Spleen (tissue), 11 donors: ENCODE measurements around the gene TRABD. TPM values are rescaled to one million over a fixed set of nuclear protein-coding genes. Genes with fewer than 3 reads are reported as not detected.
A peak's percentile ranks its signal among the peaks of the same experiment; 100 is the strongest.

Experiments
- DNase-seq: peaks from one replicate; pipeline ENCODE4 v3.0.0-alpha.2; 2020
- H3K27ac ChIP-seq, 8 donors: fragments of 200-600 bp; sonication (generic) in 7 of 8; 1 replicate in 4 of 8; 2 replicates in 4 of 8; pipeline versions ENCODE4 v1.5.0 to v1.8.0; 2016 to 2021; ENCODE audit warnings: inconsistent platforms in 4 of 8, mild to moderate bottlenecking in 4 of 8, moderate library complexity in 1 of 8
- H3K27me3 ChIP-seq, 7 donors: fragments of 200-600 bp; sonication (generic) in 6 of 7; replicated peaks in 1 of 7; 1 replicate in 4 of 7; 2 replicates in 3 of 7; pipeline versions ENCODE4 v1.5.0 to v1.8.0; 2016 to 2021; ENCODE audit warnings: inconsistent platforms in 3 of 7, mild to moderate bottlenecking in 1 of 7
- H3K36me3 ChIP-seq, 6 donors: fragments of 200-600 bp; sonication (generic) in 5 of 6; 1 replicate in 4 of 6; 2 replicates in 2 of 6; pipeline versions ENCODE4 v1.5.0 to v1.8.0; 2016 to 2021; ENCODE audit warnings: inconsistent platforms in 2 of 6
- H3K4me1 ChIP-seq, 6 donors: fragments of 200-600 bp; sonication (generic) in 5 of 6; 1 replicate in 3 of 6; 2 replicates in 3 of 6; pipeline versions ENCODE4 v1.5.0 to v1.8.0; 2016 to 2021; ENCODE audit warnings: inconsistent platforms in 3 of 6
- H3K4me3 ChIP-seq, 8 donors: fragments of 200-600 bp; sonication (generic) in 7 of 8; 1 replicate in 4 of 8; 2 replicates in 4 of 8; pipeline versions ENCODE4 v1.5.0 to v1.8.0; 2016 to 2021; ENCODE audit warnings: inconsistent platforms in 4 of 8, mild to moderate bottlenecking in 4 of 8, moderate library complexity in 2 of 8
- H3K9me3 ChIP-seq, 8 donors: fragments of 200-600 bp; sonication (generic) in 7 of 8; 1 replicate in 4 of 8; 2 replicates in 4 of 8; pipeline versions ENCODE4 v1.5.0 to v1.8.0; 2016 to 2021; ENCODE audit warnings: inconsistent platforms in 4 of 8
- POLR2A ChIP-seq, 3 donors: fragments of 450-650 bp; IDR thresholded peaks; one replicate each; pipeline ENCODE4 v1.5.1; 2017; ENCODE audit warnings: antibody characterized with exemption in 3 of 3, mild to moderate bottlenecking in 1 of 3
- POLR2AphosphoS5 ChIP-seq, 3 donors: sonication (generic); formaldehyde crosslinking; IDR thresholded peaks; one replicate each; pipeline ENCODE4 v1.5.1; 2017; ENCODE audit warnings: antibody characterized with exemption in 3 of 3
- WGBS, 5 donors: extraction: QIAGEN DNeasy Blood & Tissue Kit in 3 of 5; methylation state at CpG; one replicate each; pipeline versions ENCODE4 v1.1.5 to v1.1.7; 2013 to 2018; 5-methylcytosine and 5-hydroxymethylcytosine counted together
- intact Hi-C: fragments of 100-400 bp; cut with DNase I; formaldehyde crosslinking; loops from one replicate; pipeline ENCODE4 v1.15.0; 2023; ENCODE audit warnings: low total_unique reads
- polyA plus RNA-seq, 3 donors: library from polyadenylated mRNA; stranded (reverse); fragments of 200-250 nt; gene quantifications; one replicate each; pipeline ENCODE4 v1.2.1, GENCODE V29; 2013
- total RNA-seq, 7 donors: library from RNA; depleted of rRNA in 3 of 7; stranded (reverse); fragments of >200 nt in 3 of 7; fragmentation: NEBNext Ultra II Directional in 4 of 7; extraction: Animal tissue kit (Norgen Biotek cat#: 25700) in 4 of 7; gene quantifications; one replicate each; pipeline versions ENCODE4 v1.1.0 to v1.2.1, GENCODE V29; 2016 to 2021
- TF ChIP-seq, protein P1 (sequence below), 11 experiments: fragments of 200-600 bp in 7 of 11; fragments of 450-650 bp in 4 of 11; sonication (generic) in 4 of 11; IDR thresholded peaks in 8 of 11; conservative IDR thresholded peaks in 3 of 11; 1 replicate in 7 of 11; 2 replicates in 4 of 11; pipeline versions ENCODE4 v1.4.0 to v1.8.0; 2016 to 2021; ENCODE audit warnings: antibody characterized with exemption in 11 of 11, inconsistent platforms in 4 of 11, mild to moderate bottlenecking in 1 of 11
- donor health status: healthy with polysubstance abuse.
- donor health status: DM: no; HTN: no; CAD: no; lungs with moderate emphysema.
- donor health status: DM: no; HTN: no; CAD: no.
- donor health status: Bipolar disorder and iron deficiency.
- donor health status: healthy.
- donor health status: DM: no; HTN: no; CAD: no.
- donor health status: DM: yes; HTN: yes; CAD: no.

Gene TRABD
- total and polyA plus RNA-seq, 10 donors = 43.3 to 85.8 (median 60.0) TPM

DNA sequence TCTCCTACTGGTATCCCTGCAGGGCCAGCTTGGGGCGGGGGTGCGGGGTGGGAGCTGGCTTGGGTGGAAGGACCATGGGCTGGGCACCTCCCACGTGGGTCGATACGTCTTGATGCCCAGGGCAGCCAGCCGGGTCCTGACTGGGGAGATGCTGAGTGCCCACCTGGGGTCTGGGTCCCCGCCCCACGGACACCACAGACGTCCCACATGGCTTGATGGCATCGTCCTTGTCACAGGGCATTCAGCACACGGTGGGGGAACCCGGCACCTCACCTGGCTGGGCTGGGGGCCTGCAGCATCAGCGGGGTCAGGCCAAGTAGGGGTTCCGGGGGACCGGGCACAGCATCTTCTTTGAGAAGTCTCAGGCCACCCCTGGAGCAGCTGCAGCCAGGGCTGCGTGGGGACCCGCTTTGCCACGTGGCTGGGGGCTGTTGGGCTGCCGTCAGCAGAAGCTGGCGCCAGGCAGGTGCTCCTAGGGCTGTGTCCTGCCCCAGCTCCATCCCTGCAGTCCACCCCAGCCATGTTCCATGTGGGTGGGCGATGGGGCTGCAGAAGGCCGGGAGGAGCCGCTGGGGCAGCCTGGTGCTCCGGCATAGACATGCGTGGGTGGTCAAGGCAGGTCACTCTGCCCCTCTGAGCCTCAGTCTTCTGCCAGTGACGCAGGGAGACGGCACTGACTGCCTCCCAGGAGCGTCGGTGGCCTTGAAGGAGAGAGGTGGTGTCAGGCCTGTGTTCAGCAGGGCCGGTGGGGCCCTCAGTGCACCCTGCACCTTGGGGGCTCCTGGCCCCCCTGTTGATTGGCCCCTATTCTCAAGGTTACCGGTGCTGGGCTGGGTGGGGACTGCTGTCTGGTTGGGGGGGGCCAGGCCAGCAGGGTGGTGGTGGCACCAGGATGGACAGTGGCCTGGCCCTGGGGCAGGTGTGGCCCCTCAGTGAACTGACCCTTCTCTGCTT is 23.5 kb downstream of the TRABD start:
- DNase-seq = peak; percentile 76
- Histone ChIP-seq H3K27me3 (no peaks in the 10 kb centered on the region), H3K27ac (peak overlapping the region in 1 of 8 donors; percentile 8), H3K36me3 (peaks cover 3 to 100% (median 68%) of the 10 kb centered on the region in 6 donors), H3K4me1 (peaks cover 3 to 66% (median 40%) of the 10 kb centered on the region in 6 donors), H3K9me3 (no peaks in the 10 kb centered on the region), H3K4me3 (no peak overlapping the region)
- WGBS, 5 donors = 81 to 94% (median 85%) methylated on average over 16 to 31 of the region's 31 CpGs
- intact Hi-C loops = loop anchor here (5.0 kb wide), 1 partner anchor 57 kb away; no protein-coding TSS in a partner anchor
- TF ChIP-seq POLR2AphosphoS5 (IDR thresholded peaks at IDR 0.05) (peak in 2 of 3 donors; percentile 8 to 36), POLR2A (IDR thresholded peaks at IDR 0.05) (no peak)

DNA sequence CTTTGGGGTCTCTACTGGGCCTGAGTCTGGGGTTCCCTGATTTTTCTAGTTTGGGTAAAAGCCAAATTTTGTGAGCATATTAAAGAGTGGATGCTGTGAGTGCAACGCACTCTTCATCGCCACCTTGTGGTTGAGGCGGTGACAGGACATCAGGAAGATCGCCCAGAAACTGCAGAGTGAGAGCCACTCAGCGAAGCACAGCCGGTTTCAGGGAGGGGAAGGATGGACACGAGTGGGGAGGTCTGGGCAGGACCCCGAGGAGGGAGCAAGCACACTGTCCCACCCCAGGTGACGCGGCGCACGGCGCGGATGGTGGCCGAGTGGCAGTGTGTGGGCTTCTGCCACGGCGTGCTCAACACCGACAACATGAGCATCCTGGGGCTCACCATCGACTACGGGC is 24.2 kb downstream of the TRABD start:
- DNase-seq = peak; percentile 87
- H3K27ac ChIP-seq = peak overlapping the region in 1 of 8 donors; percentile 8
- 57 to 66% (median 62%) methylated on average over 18 to 20 of the region's 20 CpGs for WGBS, 5 donors
- intact Hi-C loops = loop anchor here (5.0 kb wide), 1 partner anchor 58 kb away; no protein-coding TSS in a partner anchor
- no peak overlapping the region for H3K4me3 ChIP-seq
- H3K36me3 ChIP-seq = peaks cover 3 to 100% (median 72%) of the 10 kb centered on the region in 6 donors
- H3K9me3 ChIP-seq = no peaks in the 10 kb centered on the region
- H3K4me1 ChIP-seq = peaks cover 3 to 60% (median 38%) of the 10 kb centered on the region in 6 donors
- TF ChIP-seq, protein P1, sequence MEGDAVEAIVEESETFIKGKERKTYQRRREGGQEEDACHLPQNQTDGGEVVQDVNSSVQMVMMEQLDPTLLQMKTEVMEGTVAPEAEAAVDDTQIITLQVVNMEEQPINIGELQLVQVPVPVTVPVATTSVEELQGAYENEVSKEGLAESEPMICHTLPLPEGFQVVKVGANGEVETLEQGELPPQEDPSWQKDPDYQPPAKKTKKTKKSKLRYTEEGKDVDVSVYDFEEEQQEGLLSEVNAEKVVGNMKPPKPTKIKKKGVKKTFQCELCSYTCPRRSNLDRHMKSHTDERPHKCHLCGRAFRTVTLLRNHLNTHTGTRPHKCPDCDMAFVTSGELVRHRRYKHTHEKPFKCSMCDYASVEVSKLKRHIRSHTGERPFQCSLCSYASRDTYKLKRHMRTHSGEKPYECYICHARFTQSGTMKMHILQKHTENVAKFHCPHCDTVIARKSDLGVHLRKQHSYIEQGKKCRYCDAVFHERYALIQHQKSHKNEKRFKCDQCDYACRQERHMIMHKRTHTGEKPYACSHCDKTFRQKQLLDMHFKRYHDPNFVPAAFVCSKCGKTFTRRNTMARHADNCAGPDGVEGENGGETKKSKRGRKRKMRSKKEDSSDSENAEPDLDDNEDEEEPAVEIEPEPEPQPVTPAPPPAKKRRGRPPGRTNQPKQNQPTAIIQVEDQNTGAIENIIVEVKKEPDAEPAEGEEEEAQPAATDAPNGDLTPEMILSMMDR (IDR thresholded peaks at IDR 0.05 in 8 of 11, conservative IDR thresholded peaks at IDR 0.05 in 3 of 11) = peak; percentile 78 to 91 (median 85)
- TF ChIP-seq POLR2AphosphoS5 (IDR thresholded peaks at IDR 0.05) (peak in 2 of 3 donors; percentile 64 to 69), POLR2A (IDR thresholded peaks at IDR 0.05) (no peak)
- no peaks in the 10 kb centered on the region for H3K27me3 ChIP-seq

DNA sequence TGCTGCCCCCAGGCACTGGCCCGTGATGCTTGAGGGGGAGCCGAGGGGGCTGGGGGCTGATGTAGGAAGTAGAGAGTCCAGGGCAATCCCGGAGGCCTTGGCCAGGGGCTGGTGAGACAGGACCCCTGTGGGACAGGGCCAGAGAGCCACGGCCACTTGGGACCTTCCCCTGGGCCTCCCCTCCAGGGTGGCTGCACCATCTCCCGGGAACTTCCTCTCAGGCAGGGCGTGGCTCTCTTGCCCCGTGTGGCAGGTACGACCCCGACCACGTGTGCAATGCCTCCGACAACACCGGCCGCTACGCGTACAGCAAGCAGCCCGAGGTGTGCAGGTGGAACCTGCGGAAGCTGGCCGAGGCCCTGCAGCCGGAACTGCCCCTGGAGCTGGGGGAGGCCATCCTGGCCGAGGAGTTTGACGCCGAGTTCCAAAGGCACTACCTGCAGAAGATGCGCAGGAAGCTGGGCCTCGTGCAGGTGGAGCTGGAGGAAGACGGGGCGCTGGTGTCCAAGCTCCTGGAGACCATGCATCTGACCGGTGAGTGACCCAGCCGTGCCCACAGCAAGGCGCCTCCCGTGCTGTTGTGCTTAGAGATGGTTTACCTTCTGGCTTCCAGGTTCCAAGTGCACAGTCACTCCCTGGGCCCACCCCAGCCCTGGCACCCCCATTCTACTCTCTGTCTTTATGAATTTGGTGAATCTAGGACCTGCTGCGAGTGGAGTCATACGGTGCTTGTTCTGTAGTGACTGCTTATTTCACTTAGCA is 24.8 kb downstream of the TRABD start:
- TF ChIP-seq POLR2A (IDR thresholded peaks at IDR 0.05) (no peak), POLR2AphosphoS5 (IDR thresholded peaks at IDR 0.05) (peak in 2 of 3 donors; percentile 14 to 39)
- Histone ChIP-seq H3K9me3 (no peaks in the 10 kb centered on the region), H3K36me3 (peaks cover 3 to 100% (median 74%) of the 10 kb centered on the region in 6 donors), H3K27ac (no peak overlapping the region), H3K27me3 (no peaks in the 10 kb centered on the region), H3K4me1 (peaks cover 3 to 53% (median 35%) of the 10 kb centered on the region in 6 donors), H3K4me3 (no peak overlapping the region)
- intact Hi-C loops = no loop called here
- DNase-seq = peak; percentile 81
- WGBS, 5 donors = 86 to 95% (median 91%) methylated on average over 16 to 32 of the region's 32 CpGs

DNA sequence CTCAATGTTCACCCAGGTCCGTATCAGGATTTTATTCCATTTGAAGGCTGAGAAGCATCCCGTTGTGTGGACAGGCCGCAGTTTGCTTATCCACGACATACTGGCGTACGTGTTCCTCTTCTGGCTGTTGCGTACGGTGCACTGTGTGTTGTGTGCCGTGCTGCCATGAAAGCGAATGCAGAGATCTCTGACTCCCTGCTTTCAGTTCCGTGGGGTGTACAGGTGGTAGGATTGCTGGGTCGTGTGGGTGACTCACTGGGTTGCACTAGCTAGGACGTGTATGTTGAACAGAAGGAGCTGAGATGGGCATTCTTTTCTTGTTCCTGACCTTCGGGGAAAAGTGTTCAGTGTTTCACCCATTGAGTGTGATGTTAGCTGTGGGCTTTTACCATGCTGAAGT is 25.4 kb downstream of the TRABD start:
- intact Hi-C loops = no loop called here
- peaks cover 3 to 100% (median 77%) of the 10 kb centered on the region in 6 donors for H3K36me3 ChIP-seq
- TF ChIP-seq POLR2AphosphoS5 (IDR thresholded peaks at IDR 0.05) (no peak), POLR2A (IDR thresholded peaks at IDR 0.05) (no peak)
- TF ChIP-seq, protein P1 (IDR thresholded peaks at IDR 0.05 in 8 of 11, conservative IDR thresholded peaks at IDR 0.05 in 3 of 11) = no peak

More for the DNA sequence above, 25.4 kb downstream of the TRABD start:
- H3K27ac ChIP-seq = no peak overlapping the region
- no peaks in the 10 kb centered on the region for H3K27me3 ChIP-seq
- no peak overlapping the region for H3K4me3 ChIP-seq
- H3K4me1 ChIP-seq = peaks cover 3 to 47% (median 31%) of the 10 kb centered on the region in 6 donors
- DNase-seq = no peak
- no peaks in the 10 kb centered on the region for H3K9me3 ChIP-seq
- WGBS, 5 donors = 87 to 94% (median 91%) methylated on average over 13 to 14 of the region's 14 CpGs
